HG03457 (cell line): Measurements from ENCODE around the gene ATP5F1D.

Experiments used
- ATAC-seq: cut with Tn5 transposase; IDR thresholded peaks from one replicate; pipeline ENCODE4 v1.9.1; 2021; ENCODE audit warnings: moderate number of reproducible peaks; ENCODE audit not compliant: unreplicated experiment

The ATP5F1D gene

GRCh38 chr19:1278713-1279660 lies 37.4 kb downstream of the ATP5F1D start:
- ATAC-seq, result no peak

GRCh38 chr19:1279782-1280341 lies 38.3 kb downstream of the ATP5F1D start:
- no peak for ATAC-seq

GRCh38 chr19:1280636-1281568 lies 39.4 kb downstream of the ATP5F1D start:
- ATAC-seq, result no peak

- ATAC-seq, result no peak
These were observed 40.2 kb downstream of the ATP5F1D start for GRCh38 chr19:1281569-1282287.

GRCh38 chr19:1282588-1283206 lies 41.1 kb downstream of the ATP5F1D start:
- no peak for ATAC-seq

- ATAC-seq, result no peak
These were observed 41.8 kb downstream of the ATP5F1D start for GRCh38 chr19:1283207-1283916.

- ATAC-seq, result no peak
These were observed 42.4 kb downstream of the ATP5F1D start for GRCh38 chr19:1283917-1284292.

- no peak for ATAC-seq
These were observed 42.9 kb downstream of the ATP5F1D start for GRCh38 chr19:1284293-1284978.

- no peak for ATAC-seq
These were observed 43.6 kb downstream of the ATP5F1D start for GRCh38 chr19:1284979-1285736.

- no peak for ATAC-seq
These were observed 44.3 kb downstream of the ATP5F1D start, which contains the start of gene EFNA2 for GRCh38 chr19:1285737-1286360. TSS of gene EFNA2 (plus strand) at chr19:1285873. CDS start at chr19:1286169, 296 bp downstream.

- no peak for ATAC-seq
These were observed 45.2 kb downstream of the ATP5F1D start for GRCh38 chr19:1286487-1287353.

- no peak for ATAC-seq
These were observed 46.0 kb downstream of the ATP5F1D start for GRCh38 chr19:1287354-1288225.

GRCh38 chr19:1288226-1288612 lies 46.7 kb downstream of the ATP5F1D start:
- ATAC-seq, result no peak

- no peak for ATAC-seq
These were observed 47.5 kb downstream of the ATP5F1D start for GRCh38 chr19:1288833-1289685.

GRCh38 chr19:1289686-1290025 lies 48.1 kb downstream of the ATP5F1D start:
- no peak for ATAC-seq
